Kidney (tissue), 14 donors: Measurements from ENCODE around the gene SP3. TPM values are rescaled to one million over a fixed set of nuclear protein-coding genes. Genes with fewer than 3 reads are reported as not detected.

Source experiments
- DNase-seq, 5 donors: peaks; one replicate each; pipeline ENCODE4 v3.0.0-alpha.2; 2013 to 2020
- FAIRE-seq: peaks from 2 replicates; lab custom pipeline; 2012; peaks lifted over from hg19 to GRCh38; lab: Jason Lieb, UNC
- H3K27ac ChIP-seq, 2 donors: one replicate each; pipeline ENCODE4 v1.7.0; 2013; ENCODE audit warnings: low read depth in 2 of 2, low read length in 2 of 2, inconsistent platforms in 1 of 2
- H3K27me3 ChIP-seq: one replicate; pipeline ENCODE4 v1.7.1; 2013; ENCODE audit warnings: low read length, inconsistent platforms; ENCODE audit not compliant: control insufficient read depth, insufficient read depth
- H3K36me3 ChIP-seq, 3 donors: one replicate each; pipeline versions ENCODE4 v1.7.0 to v1.7.1; 2013; ENCODE audit warnings: low read length in 3 of 3, control low read depth in 1 of 3, inconsistent platforms in 1 of 3; ENCODE audit not compliant: insufficient read depth in 3 of 3, control insufficient read depth in 2 of 3
- H3K4me1 ChIP-seq, 3 donors: one replicate each; pipeline versions ENCODE4 v1.7.0 to v1.7.1; 2013; ENCODE audit warnings: low read length in 3 of 3, inconsistent platforms in 1 of 3, low read depth in 1 of 3; ENCODE audit not compliant: control insufficient read depth in 2 of 3, insufficient read depth in 2 of 3
- H3K4me3 ChIP-seq, 3 donors: one replicate each; pipeline versions ENCODE4 v1.7.0 to v1.8.1; 2013; ENCODE audit warnings: low read length in 3 of 3, control low read depth in 1 of 3, inconsistent platforms in 1 of 3
- H3K9ac ChIP-seq, 3 donors: one replicate each; pipeline versions ENCODE4 v1.7.0 to v1.7.1; 2013; ENCODE audit warnings: low read length in 3 of 3, control low read depth in 1 of 3, inconsistent platforms in 1 of 3
- H3K9me3 ChIP-seq, 3 donors: one replicate each; pipeline versions ENCODE4 v1.7.0 to v1.7.1; 2013; ENCODE audit warnings: low read length in 3 of 3, control low read depth in 1 of 3, inconsistent platforms in 1 of 3; ENCODE audit not compliant: control insufficient read depth in 2 of 3, insufficient read depth in 1 of 3
- intact Hi-C: fragments of 100-400 bp; cut with DNase I; formaldehyde crosslinking; loops from one replicate; pipeline ENCODE4 v1.11.1; 2022
- polyA plus RNA-seq: library from polyadenylated mRNA; stranded (reverse); fragments of 350-450 nt; fragmentation: Illumina TruSeq; extraction: RNeasy Lipid Tissue Mini Kit (QIAGEN cat#74804); gene quantifications from one replicate; pipeline ENCODE4 v1.2.3, GENCODE V29; 2014; ENCODE audit warnings: low read depth, low replicate concordance; ENCODE audit not compliant: insufficient read depth
- total RNA-seq: library from RNA; stranded (reverse); fragmentation: NEBNext Ultra II Directional; extraction: Animal tissue kit (Norgen Biotek cat#: 25700); gene quantifications from one replicate; pipeline ENCODE4 v1.2.1, GENCODE V29; 2021
- TF ChIP-seq, protein P1 (sequence below): IDR thresholded peaks from 3 replicates; pipeline ENCODE4 v1.5.1; 2012; ENCODE audit warnings: mild to moderate bottlenecking, moderate library complexity, borderline replicate concordance; ENCODE audit not compliant: insufficient read depth; ENCODE audit errors: extremely low read depth
- donor health status: control.
- donor health status: control.
- donor health status: control.
- donor health status: control.
- donor health status: control.
- donor health status: DM: yes; HTN: yes; CAD: no.
- donor health status: Normal renal cell carcinoma (clear cell type).

The SP3 gene
- total and polyA plus RNA-seq, 2 donors from 2014 or later, result 14.5 to 86.2 TPM

GRCh38 chr2:173926875-173927274 lies 38.3 kb downstream of the SP3 start:
- no peak for DNase-seq
- no peak overlapping the region for H3K9ac ChIP-seq
- no peak overlapping the region for H3K4me3 ChIP-seq
- H3K4me1 ChIP-seq, result no peaks in the 10 kb centered on the region
- peaks cover 0 to 3% (median 0%) of the 10 kb centered on the region in 3 donors for H3K36me3 ChIP-seq
- no peaks in the 10 kb centered on the region for H3K9me3 ChIP-seq
- no peak for FAIRE-seq
- no peak overlapping the region for H3K27ac ChIP-seq
- intact Hi-C loops, result no loop called here
- no peaks in the 10 kb centered on the region for H3K27me3 ChIP-seq
- TF ChIP-seq, protein P1, sequence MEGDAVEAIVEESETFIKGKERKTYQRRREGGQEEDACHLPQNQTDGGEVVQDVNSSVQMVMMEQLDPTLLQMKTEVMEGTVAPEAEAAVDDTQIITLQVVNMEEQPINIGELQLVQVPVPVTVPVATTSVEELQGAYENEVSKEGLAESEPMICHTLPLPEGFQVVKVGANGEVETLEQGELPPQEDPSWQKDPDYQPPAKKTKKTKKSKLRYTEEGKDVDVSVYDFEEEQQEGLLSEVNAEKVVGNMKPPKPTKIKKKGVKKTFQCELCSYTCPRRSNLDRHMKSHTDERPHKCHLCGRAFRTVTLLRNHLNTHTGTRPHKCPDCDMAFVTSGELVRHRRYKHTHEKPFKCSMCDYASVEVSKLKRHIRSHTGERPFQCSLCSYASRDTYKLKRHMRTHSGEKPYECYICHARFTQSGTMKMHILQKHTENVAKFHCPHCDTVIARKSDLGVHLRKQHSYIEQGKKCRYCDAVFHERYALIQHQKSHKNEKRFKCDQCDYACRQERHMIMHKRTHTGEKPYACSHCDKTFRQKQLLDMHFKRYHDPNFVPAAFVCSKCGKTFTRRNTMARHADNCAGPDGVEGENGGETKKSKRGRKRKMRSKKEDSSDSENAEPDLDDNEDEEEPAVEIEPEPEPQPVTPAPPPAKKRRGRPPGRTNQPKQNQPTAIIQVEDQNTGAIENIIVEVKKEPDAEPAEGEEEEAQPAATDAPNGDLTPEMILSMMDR, result no peak

DNA sequence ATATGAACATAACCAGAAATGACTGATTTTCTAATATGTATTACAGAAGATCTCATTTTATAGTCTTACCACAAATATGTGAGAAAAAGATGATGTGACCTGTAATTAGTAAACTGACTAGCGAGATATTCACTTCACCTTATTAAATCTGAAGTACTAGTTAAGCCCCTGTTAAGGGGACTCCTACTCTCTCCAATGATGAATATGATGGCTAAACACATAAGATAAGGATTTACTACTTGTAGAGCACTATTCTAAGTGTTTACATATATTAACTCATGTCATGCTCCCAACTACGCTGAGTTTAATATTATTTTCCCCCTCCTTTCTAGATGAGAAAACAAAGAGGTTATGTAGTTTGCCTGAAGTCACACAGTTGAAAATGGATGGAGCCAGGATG lies 40.9 kb downstream of the SP3 start:
- H3K36me3 ChIP-seq, result peaks cover 0 to 3% (median 0%) of the 10 kb centered on the region in 3 donors
- intact Hi-C loops, result no loop called here
- H3K4me3 ChIP-seq, result no peak overlapping the region
- DNase-seq, result no peak
- H3K9ac ChIP-seq, result no peak overlapping the region
- H3K27ac ChIP-seq, result no peak overlapping the region
- H3K9me3 ChIP-seq, result no peaks in the 10 kb centered on the region
- no peaks in the 10 kb centered on the region for H3K4me1 ChIP-seq
- TF ChIP-seq, protein P1, result no peak
- H3K27me3 ChIP-seq, result no peaks in the 10 kb centered on the region
- FAIRE-seq, result no peak

DNA sequence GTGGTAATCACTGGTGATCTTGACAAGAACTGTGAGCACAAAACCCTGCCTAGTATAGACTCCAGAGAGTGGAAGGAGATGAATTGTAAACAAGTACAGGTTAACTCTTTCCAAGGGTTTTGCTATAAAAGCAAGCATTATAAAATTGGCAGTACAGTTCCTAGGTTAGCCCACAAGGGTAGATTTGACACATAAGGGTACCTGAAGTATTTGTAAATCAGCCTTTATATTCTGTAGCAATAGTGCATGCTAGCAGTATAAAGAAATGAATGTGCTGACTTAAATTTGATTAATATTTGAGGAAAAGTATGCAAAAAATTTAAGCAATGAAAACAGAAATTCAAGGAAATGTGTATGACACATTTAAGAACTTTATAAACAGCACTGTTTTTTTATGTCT lies 42.4 kb downstream of the SP3 start:
- Histone ChIP-seq H3K36me3 (peaks cover 0 to 2% (median 0%) of the 10 kb centered on the region in 3 donors), H3K27me3 (no peaks in the 10 kb centered on the region), H3K4me1 (no peaks in the 10 kb centered on the region), H3K9me3 (no peaks in the 10 kb centered on the region), H3K9ac (no peak overlapping the region), H3K27ac (no peak overlapping the region), H3K4me3 (no peak overlapping the region)
- no peak for DNase-seq
- TF ChIP-seq, protein P1, result no peak
- intact Hi-C loops, result no loop called here
- FAIRE-seq, result no peak

DNA sequence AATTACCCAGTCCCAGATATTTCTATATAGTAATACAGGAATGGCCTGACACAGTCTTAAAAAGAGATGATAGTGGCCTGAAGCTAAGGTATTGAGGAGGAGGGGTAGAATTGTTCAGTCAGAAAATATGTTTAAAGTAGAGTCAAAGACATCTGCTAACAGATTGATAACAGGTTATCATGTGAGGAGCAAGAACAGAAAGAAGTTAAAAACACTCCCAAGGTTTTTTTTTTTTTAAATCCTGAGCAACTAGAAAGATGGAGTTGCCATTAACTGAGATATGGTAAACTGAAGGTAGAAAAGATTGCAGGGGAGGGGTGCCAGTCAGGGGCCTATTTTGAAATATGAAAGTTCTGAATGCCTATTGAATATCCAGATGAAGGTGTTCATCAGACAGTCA lies 43.1 kb downstream of the SP3 start:
- no peaks in the 10 kb centered on the region for H3K9me3 ChIP-seq
- intact Hi-C loops, result no loop called here
- no peak overlapping the region for H3K27ac ChIP-seq
- no peaks in the 10 kb centered on the region for H3K27me3 ChIP-seq
- H3K36me3 ChIP-seq, result peaks cover 0 to 4% (median 2%) of the 10 kb centered on the region in 3 donors
- H3K4me3 ChIP-seq, result no peak overlapping the region
- DNase-seq (no peak), FAIRE-seq (no peak)
- H3K4me1 ChIP-seq, result no peaks in the 10 kb centered on the region
- TF ChIP-seq, protein P1, result no peak
- H3K9ac ChIP-seq, result no peak overlapping the region
